GM12801 (cell line): Measurements from ENCODE around the gene MMAA.

Experiments
- CTCF ChIP-seq: IDR thresholded peaks from one replicate; pipeline ENCODE4 v1.5.1; 2011; ENCODE audit warnings: control low read depth; ENCODE audit not compliant: insufficient read length; ENCODE audit errors: extremely low read depth

Gene MMAA

DNA sequence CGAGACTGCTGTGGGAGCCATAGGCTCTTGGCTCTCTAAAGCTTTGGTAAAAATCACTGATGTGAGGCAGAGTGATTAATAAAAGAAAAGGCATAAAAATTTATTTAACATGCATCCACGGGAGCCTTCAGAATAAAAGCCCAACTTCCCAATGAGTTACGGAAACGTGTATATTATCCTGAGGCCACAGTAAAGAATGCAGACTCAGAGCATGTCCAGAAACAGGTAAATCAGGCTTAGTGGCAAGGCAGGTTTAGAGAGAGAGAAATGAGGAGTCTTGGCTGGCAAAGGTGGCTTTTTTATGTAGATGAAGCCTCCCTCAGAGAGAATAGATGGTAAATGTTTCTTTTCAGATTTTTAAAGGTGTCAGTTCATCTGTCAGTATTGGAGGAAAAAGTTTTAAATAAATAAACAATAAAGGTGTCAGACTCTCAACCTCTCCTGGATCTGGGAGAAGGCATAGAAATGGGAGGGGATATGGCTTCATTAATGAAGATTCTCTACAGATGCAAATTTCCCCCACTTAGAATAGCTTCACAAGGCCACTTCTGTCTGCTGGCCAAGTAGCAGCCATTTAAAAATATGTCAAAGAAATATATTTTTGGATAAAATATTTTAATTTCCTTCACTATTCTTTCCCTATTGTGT is 84.8 kb downstream of the MMAA start:
- TF ChIP-seq CTCF, result no peak

DNA sequence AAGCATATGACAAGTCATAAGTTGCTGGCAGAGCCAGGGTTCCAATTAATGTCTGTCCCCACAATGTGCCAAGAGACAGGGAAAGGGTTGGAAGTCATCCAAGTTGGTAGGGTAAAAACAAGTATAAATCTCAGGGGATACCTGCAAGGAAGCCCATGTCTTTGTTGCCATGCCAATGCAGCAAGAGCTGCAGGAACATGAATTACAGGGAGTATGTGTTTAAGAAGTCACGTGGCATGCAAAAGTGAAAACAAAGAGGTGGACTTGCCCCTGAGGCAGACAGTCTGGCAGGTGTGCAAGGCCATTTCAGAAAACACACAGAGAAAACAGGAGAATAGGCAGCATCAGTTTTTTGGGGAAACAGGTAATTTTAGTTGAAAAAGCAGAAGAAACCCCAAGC is 90.2 kb downstream of the MMAA start:
- no peak for TF ChIP-seq CTCF
